GM21423 (cell line): ENCODE measurements around the gene JPH2.

Experiments
- ATAC-seq: cut with Tn5 transposase; IDR thresholded peaks from one replicate; pipeline ENCODE4 v1.9.1; 2021; ENCODE audit warnings: mild to moderate bottlenecking, moderate library complexity; ENCODE audit not compliant: unreplicated experiment

JPH2 gene

DNA sequence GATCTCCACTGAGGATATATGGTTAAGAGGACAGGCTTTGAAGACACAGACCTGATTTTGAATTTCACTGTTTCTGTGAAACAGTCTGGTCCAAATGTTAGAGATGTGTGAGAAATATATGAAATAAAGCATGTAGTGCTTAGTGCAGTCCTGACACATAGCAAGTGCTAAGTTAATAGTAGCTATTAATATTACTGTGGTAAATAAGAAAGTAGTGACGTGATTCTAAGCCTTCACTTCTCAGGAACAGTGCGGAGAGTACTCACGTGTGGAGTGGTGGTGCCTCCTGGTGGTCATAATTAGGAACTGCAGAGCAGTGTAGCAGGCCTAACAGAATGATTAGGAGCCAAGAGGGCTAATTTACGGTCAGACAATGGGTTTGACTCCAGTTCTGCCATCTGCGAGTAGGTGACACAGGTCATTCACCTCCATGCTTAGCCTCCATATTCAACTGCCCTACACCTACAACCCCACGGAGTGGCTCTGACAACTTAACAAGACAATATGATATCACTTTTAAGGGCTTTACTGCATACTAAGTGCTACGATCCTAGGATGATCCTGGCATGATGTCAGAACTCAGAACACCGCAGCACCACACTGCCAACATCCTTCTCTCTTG, 106.2 kb downstream of the JPH2 start:
- ATAC-seq: peak; percentile 81

DNA sequence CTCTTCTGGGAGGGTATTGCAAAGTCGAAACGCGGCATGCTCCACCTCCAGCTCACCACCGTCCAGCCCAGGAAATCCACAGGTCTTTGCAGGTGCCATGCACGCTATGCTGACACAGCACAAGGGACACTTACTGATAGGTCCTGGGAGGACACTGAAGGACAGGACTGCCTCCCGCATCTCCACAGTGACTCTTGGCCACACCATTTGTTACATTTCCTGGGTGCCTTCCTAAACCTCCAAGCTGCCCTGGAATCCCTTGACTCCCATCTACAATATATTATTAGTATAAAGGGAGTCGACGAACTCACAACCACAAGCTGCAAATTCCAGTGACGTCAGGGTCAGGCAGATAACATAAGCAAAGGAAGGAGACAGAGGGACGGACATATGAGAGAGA, 106.9 kb downstream of the JPH2 start:
- no peak for ATAC-seq

DNA sequence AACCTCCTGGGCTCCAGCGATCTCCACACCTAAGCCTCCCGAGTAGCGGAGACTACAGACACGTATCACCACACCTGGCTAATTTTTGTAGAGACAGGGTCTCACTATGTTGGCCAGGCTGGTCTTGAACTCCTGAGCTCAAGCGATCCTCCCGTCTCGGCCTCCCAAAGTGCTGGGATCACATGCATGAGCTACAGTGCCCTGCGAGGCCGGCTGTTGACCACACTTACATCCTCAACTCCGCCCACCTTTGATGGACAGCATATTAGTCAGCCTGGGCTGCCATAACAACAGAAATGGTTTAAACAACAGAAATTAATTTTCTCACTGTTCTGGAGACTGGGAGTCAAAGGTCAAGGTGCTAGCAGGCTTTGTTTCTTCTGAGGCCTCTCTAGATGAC, 107.7 kb downstream of the JPH2 start:
- ATAC-seq: no peak

DNA sequence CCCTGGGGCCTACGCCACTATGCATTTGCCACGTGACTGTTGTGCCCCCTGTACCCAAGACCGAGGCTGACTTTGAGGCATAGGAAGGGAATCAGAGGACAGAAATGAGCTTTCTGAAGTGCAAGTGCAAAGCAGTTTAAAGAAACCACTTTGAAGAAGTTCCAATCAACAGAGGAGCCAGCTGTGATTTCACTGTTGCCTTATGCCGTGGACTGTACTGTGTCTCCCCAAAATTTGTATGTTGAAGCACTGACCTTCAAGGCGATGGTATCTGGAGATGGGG, 111.1 kb downstream of the JPH2 start:
- ATAC-seq: no peak

DNA sequence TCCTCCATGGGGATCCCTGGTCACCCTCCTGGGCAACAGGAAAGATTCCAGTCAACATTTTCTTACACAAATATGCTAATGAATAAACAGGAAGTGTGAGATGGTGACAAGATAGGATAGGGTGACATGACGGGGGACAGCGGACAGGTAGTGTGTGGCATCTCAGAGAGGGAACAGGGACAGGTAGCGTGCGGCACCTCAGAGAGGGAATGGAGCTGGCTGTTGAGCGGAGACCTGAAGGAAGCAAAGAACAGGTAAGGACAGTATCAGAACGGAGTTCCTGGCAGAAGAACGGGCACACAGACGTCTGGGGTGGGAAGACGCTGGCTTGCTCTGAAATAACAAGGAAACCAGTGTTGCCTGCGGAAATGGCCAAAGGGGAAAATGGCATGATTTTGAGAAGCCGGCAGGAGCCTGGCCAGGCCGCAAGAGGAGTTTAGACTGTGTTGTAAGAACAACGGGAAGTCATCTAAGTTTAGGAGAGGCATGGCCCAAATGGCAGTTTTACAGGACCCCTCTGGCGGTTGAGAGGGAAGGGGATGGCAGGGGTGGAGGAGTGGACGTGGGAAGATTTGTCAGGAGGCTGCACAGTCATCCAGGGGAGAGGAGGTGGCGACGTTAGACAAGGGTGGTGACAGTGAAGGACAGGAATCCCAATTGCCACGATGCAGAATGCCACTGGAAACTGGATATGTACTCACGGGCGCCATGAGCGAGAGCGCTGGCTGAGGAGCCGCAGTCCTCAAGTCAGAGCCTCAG, 111.6 kb downstream of the JPH2 start:
- no peak for ATAC-seq

DNA sequence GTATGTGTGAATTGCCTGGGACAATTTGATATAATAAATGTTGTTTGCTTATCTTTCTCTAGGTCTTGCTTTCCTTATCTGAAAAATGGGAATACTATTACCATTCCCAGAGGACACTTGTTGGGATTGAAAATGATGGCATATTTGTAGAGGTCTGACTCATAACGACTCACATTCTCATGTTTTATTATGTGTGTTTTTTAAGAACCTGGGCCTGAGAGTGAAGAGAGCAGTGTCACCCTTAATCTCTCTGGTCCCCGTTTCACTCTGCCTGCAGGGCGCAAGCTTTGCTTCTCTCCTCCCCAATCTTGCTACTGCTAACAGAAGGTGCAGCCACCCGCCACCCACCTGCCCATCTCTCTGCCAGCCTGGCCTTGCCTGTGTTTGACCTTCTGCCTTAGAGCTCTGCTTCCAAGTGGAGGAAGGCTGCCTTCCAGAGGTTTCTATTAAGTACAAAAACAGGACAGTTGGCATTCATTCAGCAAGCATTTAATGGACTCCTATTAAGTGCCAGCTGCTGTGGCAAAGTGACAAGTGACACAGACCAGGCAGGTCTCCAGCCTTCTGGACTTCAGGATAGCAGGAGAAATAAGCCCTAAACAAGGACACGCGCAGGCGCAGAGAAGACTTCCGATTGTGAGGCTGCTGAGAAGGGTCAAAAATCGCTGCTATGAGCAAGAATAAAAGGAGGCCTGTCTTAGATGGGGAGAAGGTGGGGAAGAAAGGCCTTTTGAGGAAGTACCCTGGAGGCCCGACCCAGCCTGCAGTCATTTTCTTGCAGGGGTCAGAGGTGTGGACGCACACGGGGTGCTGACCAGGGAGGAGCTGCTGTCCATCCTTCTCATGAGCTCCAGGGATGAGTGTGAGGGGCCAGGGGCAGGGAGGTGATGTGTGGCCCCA, 112.5 kb downstream of the JPH2 start:
- ATAC-seq: no peak

DNA sequence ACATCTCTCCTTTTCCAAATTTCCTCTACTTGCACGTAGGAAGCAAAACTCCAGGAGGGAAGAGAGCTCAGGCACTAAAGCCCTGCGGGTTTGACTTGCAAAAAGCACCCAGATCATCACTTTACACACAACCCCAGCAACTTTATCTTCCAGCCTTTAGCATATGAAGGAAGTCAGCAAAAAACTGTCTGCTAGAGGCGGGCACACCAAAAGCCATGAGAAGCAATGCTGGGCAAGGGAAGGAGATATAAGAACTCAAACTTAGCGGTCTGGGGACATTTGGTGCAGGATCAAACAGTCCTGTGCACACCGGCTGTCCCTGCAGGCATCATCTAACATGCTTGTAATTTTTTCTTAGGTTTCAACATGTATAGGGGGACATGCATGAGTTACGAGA, 113.3 kb downstream of the JPH2 start:
- ATAC-seq: no peak

DNA sequence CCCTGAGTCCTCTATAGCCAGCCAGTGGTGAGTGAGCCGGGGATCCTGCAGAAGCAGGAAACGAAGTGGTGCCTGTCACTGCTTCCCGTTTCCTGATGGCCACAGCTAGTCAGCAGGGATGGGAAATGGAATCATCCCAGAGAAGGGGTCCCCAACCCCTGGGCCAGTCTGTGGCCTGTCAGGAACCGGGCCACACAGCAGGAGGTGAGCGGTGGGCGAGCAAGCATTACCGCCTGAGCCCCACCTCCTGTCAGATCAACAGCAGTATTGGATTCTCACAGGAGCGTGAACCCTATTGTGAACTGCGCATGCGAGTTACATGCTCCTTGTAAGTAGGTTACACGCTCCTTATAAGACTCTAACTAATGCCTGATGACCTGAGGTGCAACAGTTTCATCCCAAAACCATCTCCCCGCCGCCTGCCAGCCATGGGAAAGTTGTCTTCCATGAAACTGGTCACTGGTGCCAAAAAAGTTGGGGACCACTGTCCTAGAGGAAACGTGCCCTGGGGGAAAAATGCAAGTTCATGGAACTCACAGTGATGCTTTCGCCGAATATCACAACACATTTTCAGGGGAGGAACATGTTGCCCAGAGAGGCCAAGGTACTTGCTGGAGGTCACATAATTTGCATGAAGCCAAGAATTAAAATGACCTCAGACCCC, 113.8 kb downstream of the JPH2 start:
- no peak for ATAC-seq

DNA sequence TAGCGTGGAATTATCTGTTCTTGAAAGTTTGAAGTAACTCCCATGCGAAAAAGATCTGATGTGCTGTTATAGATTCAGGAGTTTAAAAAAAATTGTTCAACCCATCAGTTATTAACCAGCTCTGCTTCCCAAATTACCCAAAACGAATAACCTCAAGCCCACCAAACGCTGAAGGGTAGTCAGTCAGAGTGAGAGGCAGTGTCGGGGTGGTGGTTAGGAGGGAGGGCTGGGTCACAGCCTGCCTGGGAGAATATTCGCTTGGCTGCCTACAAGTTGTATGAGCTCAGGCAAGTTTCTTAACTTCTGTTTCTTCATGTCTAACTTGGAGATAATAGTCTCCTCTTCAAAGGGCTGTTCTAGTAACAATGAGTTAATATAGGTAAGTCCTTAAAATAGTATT, 114.6 kb downstream of the JPH2 start:
- no peak for ATAC-seq

DNA sequence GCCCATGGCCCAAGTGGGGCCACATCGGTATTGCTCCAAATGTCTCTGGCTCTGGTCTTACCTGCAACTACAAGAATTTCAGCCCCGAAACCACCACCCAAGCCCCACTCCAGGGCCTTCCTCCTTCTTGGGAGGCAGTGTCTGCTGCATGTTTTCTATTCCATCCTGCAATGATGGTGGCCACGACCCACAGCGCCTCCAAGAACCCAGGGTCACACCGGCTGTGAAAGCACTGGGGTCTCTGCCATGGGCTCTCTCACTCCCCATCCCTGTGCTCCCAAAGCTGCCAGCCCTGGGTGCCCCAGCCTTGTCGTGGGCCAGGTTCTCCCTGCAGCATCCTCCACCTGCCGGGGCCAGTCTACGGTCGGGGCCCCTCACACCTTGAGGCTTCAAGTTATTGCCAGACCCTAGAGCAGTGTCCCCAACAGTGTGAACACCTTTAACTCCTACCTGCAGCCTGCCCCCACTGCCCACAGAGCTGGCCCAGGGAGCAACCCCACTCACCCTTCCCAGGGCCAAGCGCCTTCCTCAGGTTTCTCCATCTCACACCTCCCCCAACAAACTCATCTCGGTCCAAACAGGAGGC, 115.4 kb downstream of the JPH2 start:
- no peak for ATAC-seq

DNA sequence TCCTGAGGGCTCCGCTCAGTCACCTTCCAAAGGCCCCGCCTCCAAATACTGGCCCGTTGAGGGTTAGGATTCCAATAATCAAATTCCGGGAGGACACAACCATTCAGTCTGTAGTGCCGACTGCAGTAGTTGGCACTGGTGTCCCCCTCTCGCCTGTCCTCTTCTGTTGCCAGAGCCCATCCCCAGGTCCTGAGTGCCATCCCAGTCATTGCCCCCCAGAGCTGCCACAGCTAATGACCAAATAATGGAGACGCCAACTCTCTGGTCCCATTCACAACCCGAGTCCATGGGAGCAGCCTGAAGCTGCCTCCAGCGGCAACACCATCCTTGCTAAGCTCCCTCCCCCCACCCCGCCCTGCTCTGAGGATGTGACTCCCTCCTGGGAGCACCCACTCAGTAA, 115.9 kb downstream of the JPH2 start:
- no peak for ATAC-seq

DNA sequence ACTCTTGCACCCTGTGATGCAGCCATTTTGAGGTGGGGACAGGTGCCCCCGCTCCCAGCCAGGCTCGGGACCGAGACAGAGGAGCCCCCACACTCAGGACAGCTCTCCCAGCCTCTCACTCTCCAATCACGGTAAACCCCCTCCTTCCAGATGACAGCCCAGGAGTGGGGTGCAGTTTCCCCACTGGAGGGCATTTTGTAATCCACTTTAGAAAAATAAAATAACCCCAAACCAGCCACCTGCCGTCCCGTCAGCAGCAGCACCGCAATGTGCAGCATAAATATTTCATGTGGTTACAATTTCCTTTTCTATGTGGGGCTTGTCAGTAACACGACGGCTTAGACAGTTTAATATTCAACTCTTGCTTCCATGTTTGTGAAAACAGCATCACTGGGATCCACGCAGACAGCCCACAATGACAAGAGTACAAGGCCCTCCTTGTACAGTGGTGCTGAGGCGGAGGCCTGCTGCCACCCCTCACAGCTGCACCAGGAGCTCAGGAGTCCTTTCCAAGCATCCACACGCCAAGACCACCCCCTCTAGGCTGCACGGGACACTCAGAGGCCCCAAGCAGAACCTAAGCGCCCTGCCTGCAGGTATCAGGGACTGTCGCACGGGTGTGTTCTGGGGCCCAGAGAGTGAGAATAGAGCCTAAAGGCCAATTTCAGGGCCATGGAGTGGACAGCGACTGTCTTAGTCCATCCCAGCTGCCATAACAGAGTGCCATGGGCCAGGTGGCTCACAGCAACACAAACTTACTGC, 116.7 kb downstream of the JPH2 start:
- no peak for ATAC-seq

DNA sequence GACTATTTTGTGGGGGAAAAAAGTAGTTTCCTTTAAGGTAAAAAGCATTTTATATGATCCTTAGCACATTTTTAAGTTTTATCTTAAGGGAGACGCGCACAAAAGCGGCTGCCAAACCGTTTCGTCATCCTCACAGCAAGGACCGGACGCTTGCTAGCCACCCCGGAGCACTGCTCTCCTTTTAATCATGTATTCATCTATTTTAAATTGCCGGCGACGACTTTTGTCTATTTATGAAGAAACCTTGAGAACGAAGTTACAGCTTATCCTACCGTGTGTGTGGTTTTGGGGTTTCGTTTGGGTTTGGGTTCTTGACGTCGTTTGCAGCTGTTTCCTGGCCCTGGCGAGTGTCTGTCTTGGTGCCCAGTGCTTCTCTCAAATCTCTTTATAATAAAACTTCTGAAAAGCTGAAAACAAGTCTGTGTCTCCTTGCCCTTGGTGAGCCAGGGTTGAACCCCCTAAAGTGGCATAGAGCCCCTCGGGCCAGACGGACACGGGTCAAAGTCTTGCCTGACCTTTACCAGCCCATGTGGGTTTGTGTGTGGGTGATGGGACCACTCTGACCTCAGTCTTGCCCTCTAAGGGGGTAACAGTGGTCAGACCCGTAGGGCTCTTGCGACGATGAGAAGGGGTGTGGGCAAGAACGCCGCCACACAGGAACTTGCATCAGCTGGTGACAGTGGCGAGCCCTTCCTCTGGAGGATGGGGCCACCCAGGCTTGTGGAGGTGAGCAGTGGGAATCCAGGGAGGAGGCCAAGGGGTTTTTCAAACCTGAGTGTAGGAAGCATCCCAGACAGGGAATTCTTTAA, 117.6 kb downstream of the JPH2 start:
- ATAC-seq: peak; percentile 52

DNA sequence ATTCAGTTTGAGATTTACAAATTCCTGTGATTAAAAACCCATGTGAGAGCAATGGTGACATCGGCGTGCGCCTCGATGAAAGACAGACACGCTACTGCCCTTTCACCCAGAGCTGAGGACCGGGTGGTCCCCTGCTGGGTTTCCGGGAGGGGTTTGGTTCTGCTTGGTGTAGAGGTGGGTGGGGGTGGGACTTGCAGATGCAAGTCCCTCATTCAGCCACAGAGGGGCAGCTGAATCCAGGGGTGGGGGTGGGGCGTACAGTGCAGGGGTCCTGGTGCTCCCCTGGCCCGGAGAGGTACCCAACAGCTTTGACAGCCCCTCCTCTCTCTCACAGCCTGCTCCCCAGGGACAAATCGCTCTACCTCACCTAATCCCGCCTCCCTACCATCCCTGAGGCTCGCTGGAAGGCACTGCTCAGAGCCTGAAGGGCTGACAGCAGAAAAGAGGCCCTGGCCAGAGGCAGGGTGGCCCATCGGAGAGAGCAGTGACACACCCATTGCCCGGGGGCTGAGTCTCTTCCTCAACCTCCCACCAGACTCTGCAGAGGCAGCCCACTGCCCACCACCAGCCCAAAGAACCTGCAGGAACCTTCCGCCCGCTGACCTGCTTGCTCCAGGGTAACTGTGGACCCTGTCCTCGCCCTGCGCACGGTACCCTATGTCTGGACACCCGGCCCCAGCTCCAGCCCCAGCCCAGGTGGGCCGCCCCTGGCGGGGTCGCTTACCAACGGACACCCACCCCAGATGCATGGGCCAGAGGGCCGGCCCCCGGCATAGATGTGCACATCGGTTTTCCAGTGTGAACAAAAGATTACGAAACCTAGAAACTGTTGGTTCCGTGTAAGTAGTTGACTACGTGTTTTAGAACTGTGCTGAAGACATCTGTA, 118.4 kb downstream of the JPH2 start:
- no peak for ATAC-seq

DNA sequence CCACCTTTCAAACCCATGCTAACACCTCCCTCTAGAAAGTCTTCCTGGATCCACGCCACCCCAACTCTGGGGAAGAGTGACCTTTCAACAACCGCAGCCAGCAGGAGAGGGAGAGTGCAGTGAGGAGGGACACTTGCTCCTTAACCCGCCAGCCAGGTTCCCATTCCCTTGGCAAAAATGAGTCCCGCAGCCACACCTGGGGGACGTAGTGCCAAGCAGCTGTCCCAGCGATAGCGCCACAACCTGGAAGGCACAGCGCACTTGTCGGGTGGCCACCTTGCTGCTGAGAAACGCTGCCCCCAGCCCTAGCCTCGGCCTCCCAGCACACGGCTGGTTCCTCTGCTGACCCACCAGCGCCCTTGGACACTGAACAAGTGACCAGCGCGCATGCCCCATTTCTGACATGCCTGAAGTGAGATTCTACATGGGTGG, 119.3 kb downstream of the JPH2 start:
- no peak for ATAC-seq

DNA sequence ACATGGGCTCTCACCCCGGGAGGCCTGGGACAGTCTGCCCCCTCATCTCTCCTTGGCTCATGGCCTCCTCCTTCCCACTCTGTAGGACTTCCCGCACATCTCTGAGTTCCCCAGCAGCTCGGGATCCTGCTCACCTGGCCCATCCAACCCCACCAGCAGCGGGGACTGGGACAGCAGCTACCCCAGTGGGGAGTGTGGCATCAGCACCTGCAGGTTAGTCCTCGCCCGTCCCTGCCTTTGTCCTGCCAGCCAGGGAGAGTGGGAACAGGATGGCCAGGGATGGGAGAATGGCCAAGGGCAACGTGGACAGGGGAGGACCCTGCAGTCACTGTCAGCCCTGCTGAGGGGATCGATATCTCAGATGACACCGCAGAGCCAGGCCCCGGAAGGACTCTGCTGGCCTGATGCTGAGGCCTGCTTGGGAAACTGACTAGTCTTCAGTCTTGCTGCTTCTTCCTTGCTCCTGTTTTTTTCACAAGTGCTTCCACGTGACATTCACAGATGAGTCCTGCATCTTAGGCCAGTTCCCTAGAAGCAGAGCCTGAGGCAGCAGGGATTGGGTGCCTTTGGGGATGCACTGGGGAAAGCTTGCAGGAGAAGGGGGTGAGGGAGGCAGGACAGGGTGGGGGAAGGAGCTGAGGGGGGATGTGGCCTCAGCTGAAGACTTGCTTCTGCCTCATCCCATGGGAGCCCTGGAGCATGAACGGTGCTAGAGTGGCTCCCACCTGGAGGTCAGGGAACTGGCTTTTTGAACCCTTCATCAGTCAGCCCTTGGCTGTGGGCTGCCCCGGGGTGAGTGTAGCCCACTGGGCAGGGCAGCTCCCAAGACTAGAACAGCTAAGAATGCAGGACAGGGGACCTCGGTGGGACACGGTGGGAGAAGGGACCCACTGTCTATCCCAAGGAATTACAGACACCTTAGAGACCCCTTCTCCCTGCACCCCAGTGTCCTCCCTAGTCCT, 120.1 kb downstream of the JPH2 start:
- no peak for ATAC-seq
